CD14-positive monocyte (primary cell): ENCODE measurements around the gene AFG1L. TPM values are rescaled to one million over a fixed set of nuclear protein-coding genes. Genes with fewer than 3 reads are reported as not detected.
"Not testable (repeated sequence)": the region's sequence is repeated elsewhere in the genome, so short reads cannot be mapped to it uniquely, and the experiment has no call there.

Experiments
- DNase-seq, 3 donors: peaks; one replicate each; pipeline ENCODE4 v3.0.0-alpha.2; 2011 to 2022
- H2AFZ ChIP-seq: 2 replicates; pipeline ENCODE4 v1.6.0; 2012; ENCODE audit warnings: mild to moderate bottlenecking, low read depth, low read length, inconsistent platforms; ENCODE audit not compliant: insufficient read depth, poor library complexity, severe bottlenecking
- H3K27ac ChIP-seq, 2 donors: 1 replicate in 1 of 2; 2 replicates in 1 of 2; pipeline ENCODE4 v1.5.1; 2012 to 2013; ENCODE audit warnings: low read length in 2 of 2, control low read depth in 1 of 2, inconsistent platforms in 1 of 2, low read depth in 1 of 2, mild to moderate bottlenecking in 1 of 2
- H3K27me3 ChIP-seq, 2 donors: one replicate each; pipeline versions ENCODE4 v1.6.0 to v1.6.1; 2011 to 2013; ENCODE audit warnings: low read length in 2 of 2; ENCODE audit not compliant: control insufficient read depth in 2 of 2, insufficient read depth in 2 of 2
- H3K36me3 ChIP-seq, 2 donors: replicated peaks in 1 of 2; 1 replicate in 1 of 2; 2 replicates in 1 of 2; pipeline versions ENCODE4 v1.5.1 to v1.6.1; 2012 to 2013; ENCODE audit warnings: low read length in 2 of 2, control low read depth in 1 of 2, inconsistent platforms in 1 of 2, mild to moderate bottlenecking in 1 of 2; ENCODE audit not compliant: insufficient read depth in 2 of 2, control insufficient read depth in 1 of 2
- H3K4me1 ChIP-seq, 2 donors: 1 replicate in 1 of 2; 2 replicates in 1 of 2; pipeline versions ENCODE4 v1.5.1 to v1.6.1; 2012 to 2013; ENCODE audit warnings: low read length in 2 of 2, control low read depth in 1 of 2, inconsistent platforms in 1 of 2, mild to moderate bottlenecking in 1 of 2, moderate library complexity in 1 of 2; ENCODE audit not compliant: insufficient read depth in 2 of 2, control insufficient read depth in 1 of 2
- H3K4me2 ChIP-seq: replicated peaks from 2 replicates; pipeline ENCODE3; 2012; ENCODE audit warnings: low read length, moderate library complexity, mild to moderate bottlenecking; ENCODE audit not compliant: poor library complexity, severe bottlenecking; ENCODE audit errors: extremely low read depth
- H3K4me3 ChIP-seq, 3 experiments: fragments of 200-600 bp in 1 of 3; sonication (generic) in 1 of 3; replicated peaks in 1 of 3; 1 replicate in 2 of 3; 2 replicates in 1 of 3; pipeline ENCODE4 v1.5.1; 2011 to 2013; ENCODE audit warnings: low read length in 3 of 3, mild to moderate bottlenecking in 3 of 3, control low read depth in 2 of 3, low read depth in 2 of 3, inconsistent platforms in 1 of 3, moderate library complexity in 1 of 3
- H3K79me2 ChIP-seq: 2 replicates; pipeline ENCODE4 v1.6.0; 2012; ENCODE audit warnings: mild to moderate bottlenecking, control low read depth, inconsistent platforms, low read length, moderate library complexity; ENCODE audit not compliant: insufficient read depth
- H3K9ac ChIP-seq: 2 replicates; pipeline ENCODE4 v1.6.0; 2017; ENCODE audit warnings: low read length, mild to moderate bottlenecking; ENCODE audit not compliant: insufficient read depth, poor library complexity, severe bottlenecking
- H3K9me3 ChIP-seq, 2 donors: replicated peaks in 1 of 2; 1 replicate in 1 of 2; 2 replicates in 1 of 2; pipeline versions ENCODE4 v1.5.1 to v1.6.1; 2012 to 2013; ENCODE audit warnings: low read length in 2 of 2, control low read depth in 1 of 2; ENCODE audit not compliant: control insufficient read depth in 1 of 2, insufficient read depth in 1 of 2
- H4K20me1 ChIP-seq: 2 replicates; pipeline ENCODE4 v1.6.0; 2012; ENCODE audit warnings: mild to moderate bottlenecking, low read length, control low read depth, moderate library complexity; ENCODE audit not compliant: insufficient read depth
- H3K27ac Mint-ChIP-seq, 7 donors: one replicate each; pipeline ENCODE4 v1.8.0; 2020; ENCODE audit warnings: mild to moderate bottlenecking in 7 of 7, mixed read lengths in 7 of 7, moderate library complexity in 6 of 7, inconsistent platforms in 2 of 7
- H3K27me3 Mint-ChIP-seq, 3 donors: one replicate each; pipeline ENCODE4 v1.8.0; 2021 to 2022; ENCODE audit warnings: low read depth in 3 of 3, mild to moderate bottlenecking in 3 of 3, mixed read lengths in 3 of 3, moderate library complexity in 3 of 3, inconsistent platforms in 1 of 3
- H3K36me3 Mint-ChIP-seq, 2 donors: one replicate each; pipeline ENCODE4 v1.8.0; 2020; ENCODE audit warnings: mixed read lengths in 2 of 2, inconsistent platforms in 1 of 2, mild to moderate bottlenecking in 1 of 2
- H3K4me1 Mint-ChIP-seq: one replicate; pipeline ENCODE4 v1.8.0; 2020; ENCODE audit warnings: mild to moderate bottlenecking, mixed read lengths
- H3K4me3 Mint-ChIP-seq, 2 donors: one replicate each; pipeline ENCODE4 v1.8.0; 2020; ENCODE audit warnings: mild to moderate bottlenecking in 2 of 2, mixed read lengths in 2 of 2, moderate library complexity in 1 of 2
- H3K9me3 Mint-ChIP-seq, 7 donors: one replicate each; pipeline ENCODE4 v1.8.0; 2020 to 2022; ENCODE audit warnings: mixed read lengths in 7 of 7, mild to moderate bottlenecking in 6 of 7, moderate library complexity in 6 of 7, inconsistent platforms in 2 of 7
- CTCF ChIP-seq: fragments of 200-600 bp; IDR thresholded peaks from one replicate; pipeline ENCODE4 v1.8.0; 2022; ENCODE audit warnings: antibody characterized with exemption, mild to moderate bottlenecking
- WGBS: methylation state at CpG from one replicate; pipeline ENCODE4 v1.1.5; 2013; ENCODE audit warnings: missing lambda C conversion rate; ENCODE audit not compliant: insufficient coverage; 5-methylcytosine and 5-hydroxymethylcytosine counted together
- intact Hi-C, 2 donors: fragments of 100-400 bp; cut with micrococcal nuclease; formaldehyde crosslinking; loops; one replicate each; pipeline versions ENCODE4 v1.15.0 to v1.15.1; 2023
- polyA plus RNA-seq, 3 donors: library from polyadenylated mRNA; depleted of rRNA in 1 of 3; unstranded in 2 of 3; stranded (reverse) in 1 of 3; fragments of 300-500 nt in 2 of 3; fragments of >200 nt in 1 of 3; fragmentation: Illumina TruSeq in 2 of 3; gene quantifications; 1 replicate in 2 of 3; 2 replicates in 1 of 3; pipeline ENCODE4 v1.2.3, GENCODE V29; 2012 to 2021

AFG1L gene
- polyA plus RNA-seq, 3 donors = 0.95 to 2.8 (median 2.7) TPM

DNA sequence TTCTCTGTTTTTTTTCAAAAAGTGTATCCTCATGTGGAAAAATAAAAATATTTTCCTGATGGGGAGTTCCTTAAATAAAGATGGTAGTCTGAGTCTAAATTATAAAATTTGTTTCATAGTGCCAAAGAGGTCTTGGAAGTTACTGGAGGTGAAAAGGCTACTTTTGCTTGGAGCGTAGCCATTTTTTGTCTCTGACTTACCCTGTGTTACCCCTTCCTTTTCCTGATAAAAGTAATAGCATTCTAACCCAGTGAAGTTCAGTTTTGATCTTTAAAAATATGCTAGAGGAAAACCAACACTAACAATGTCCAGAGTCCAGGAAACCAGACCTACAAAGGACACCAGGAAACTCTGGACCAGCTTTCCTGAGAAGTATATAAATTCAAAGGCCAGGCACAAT lies 153.6 kb downstream of the AFG1L start:
- H3K4me3 ChIP-seq = no peak overlapping the region
- WGBS = no CpG with 5 or more reads among the region's 1 CpG
- intact Hi-C loops = no loop called here
- Mint-ChIP-seq H3K36me3 (peaks cover 0 to 1% of the 10 kb centered on the region in 2 donors), H3K9me3 (peaks cover 0 to 2% (median 0%) of the 10 kb centered on the region in 7 donors), H3K4me3 (no peak overlapping the region), H3K4me1 (peaks cover 13% of the 10 kb centered on the region), H3K27ac (no peak overlapping the region), H3K27me3 (no peaks in the 10 kb centered on the region)
- H3K79me2 ChIP-seq = no peaks in the 10 kb centered on the region
- H3K4me2 ChIP-seq = no peak overlapping the region
- no peaks in the 10 kb centered on the region for H3K9me3 ChIP-seq
- no peak overlapping the region for H2AFZ ChIP-seq
- H3K9ac ChIP-seq = no peak overlapping the region
- peaks cover 10 to 14% of the 10 kb centered on the region in 2 donors for H3K4me1 ChIP-seq
- no peak overlapping the region for H3K27ac ChIP-seq
- H3K36me3 ChIP-seq = no peaks in the 10 kb centered on the region
- H4K20me1 ChIP-seq = no peaks in the 10 kb centered on the region
- H3K27me3 ChIP-seq = no peaks in the 10 kb centered on the region
- no peak for DNase-seq
- TF ChIP-seq CTCF = no peak

DNA sequence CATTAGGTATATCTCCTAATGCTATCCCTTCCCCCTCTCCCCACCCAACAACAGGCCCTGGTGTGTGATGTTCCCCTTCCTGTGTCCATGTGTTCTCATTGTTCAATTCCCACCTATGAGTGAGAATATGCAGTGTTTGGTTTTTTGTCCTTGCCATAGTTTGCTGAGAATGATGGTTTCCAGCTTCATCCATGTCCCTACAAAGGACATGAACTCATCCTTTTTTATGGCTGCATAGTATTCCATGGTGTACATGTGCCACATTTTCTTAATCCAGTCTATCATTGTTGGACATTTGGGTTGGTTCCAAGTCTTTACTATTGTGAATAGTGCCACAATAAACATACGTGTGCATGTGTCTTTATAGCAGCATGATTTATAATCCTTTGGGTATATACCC lies 154.9 kb downstream of the AFG1L start:
- intact Hi-C loops = not testable (repeated sequence)
- WGBS = no CpG with 5 or more reads among the region's 1 CpG

More for the DNA sequence above, 154.9 kb downstream of the AFG1L start:
- H3K27ac ChIP-seq, H3K27ac Mint-ChIP-seq, H3K36me3 ChIP-seq, H3K4me2 ChIP-seq, DNase-seq, H3K79me2 ChIP-seq, H3K4me3 ChIP-seq, H3K27me3 ChIP-seq, H4K20me1 ChIP-seq, H3K9me3 Mint-ChIP-seq, H3K4me3 Mint-ChIP-seq, H3K9me3 ChIP-seq, H3K9ac ChIP-seq, H3K27me3 Mint-ChIP-seq, H2AFZ ChIP-seq, H3K36me3 Mint-ChIP-seq: not testable (repeated sequence)
- peaks cover 19 to 22% of the 10 kb centered on the region in 2 donors for H3K4me1 ChIP-seq
- H3K4me1 Mint-ChIP-seq = peaks cover 21% of the 10 kb centered on the region
